Bladder microvascular endothelial cell (primary cell): ENCODE measurements around the gene WASF3. TPM values are rescaled to one million over a fixed set of nuclear protein-coding genes. Genes with fewer than 3 reads are reported as not detected.

ENCODE experiments used
- total RNA-seq: library from RNA; depleted of rRNA; stranded (reverse); fragments of >200 nt; gene quantifications from 2 replicates; pipeline ENCODE4 v1.2.3, GENCODE V29; 2014

Gene WASF3
- total RNA-seq: 5.2 and 28.9 TPM in 2 replicates

GRCh38 chr13:26557393-26558073, at the start of gene WASF3:
TSS of gene WASF3 (plus strand) at chr13:26557683. CDS start at chr13:26642271, 84,588 bp downstream.

Other genes starting within 250 kb of the WASF3 start
- gene GPR12, start 203.1 kb downstream of the WASF3 start, total RNA-seq: not detected in 2 replicates